Fibroblast of gingiva (primary cell): ENCODE data around the gene PARD3.
"Not testable (repeated sequence)": the region's sequence is repeated elsewhere in the genome, so short reads cannot be mapped to it uniquely, and the experiment has no call there.

Experiments used
- DNase-seq: peaks from one replicate; pipeline ENCODE4 v3.0.0-alpha.2; 2011; ENCODE audit warnings: low read depth

PARD3 gene

DNA sequence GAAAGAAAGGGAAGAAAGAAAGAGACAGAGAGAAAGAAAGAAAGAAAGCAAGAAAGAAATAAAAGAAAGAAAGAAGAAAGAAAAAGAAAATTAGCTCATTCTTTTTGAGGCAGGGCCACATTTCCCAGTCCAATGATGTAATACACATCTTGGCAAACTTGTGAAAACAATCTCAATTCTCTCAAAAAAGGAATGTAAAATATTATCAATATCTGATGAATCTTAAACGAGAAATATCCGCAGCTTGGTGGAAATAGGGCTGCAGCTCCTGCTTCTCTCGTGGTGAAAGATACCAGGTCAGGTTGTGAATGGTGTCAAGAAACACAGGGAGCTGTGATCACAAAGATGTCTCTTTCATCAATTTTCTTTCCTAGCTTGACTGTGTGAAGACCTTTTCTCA lies 741.0 kb downstream of the PARD3 start:
- no peak for DNase-seq

- DNase-seq, result not testable (repeated sequence)
These were observed 747.4 kb downstream of the PARD3 start for GRCh38 chr10:34067741-34068140.

DNA sequence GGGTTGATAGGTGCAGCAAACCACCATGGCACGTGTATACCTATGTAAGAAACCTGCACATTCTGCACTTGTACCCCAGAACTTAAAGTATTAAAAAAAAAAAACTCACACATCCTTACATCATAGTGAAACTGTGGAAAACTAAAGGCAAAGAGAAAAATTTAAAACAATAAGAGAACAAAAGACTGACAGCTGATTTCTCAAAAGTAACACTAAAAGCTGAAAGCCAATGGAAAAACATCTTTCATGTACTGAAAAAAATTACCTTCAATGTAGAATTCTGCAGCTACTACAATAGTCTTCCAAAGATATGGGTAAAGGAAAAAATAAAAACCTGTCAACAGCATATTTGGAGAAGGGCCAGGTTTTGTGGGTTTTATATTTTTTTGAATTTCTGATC lies 751.5 kb downstream of the PARD3 start:
- DNase-seq, result no peak

- no peak for DNase-seq
These were observed 753.3 kb downstream of the PARD3 start for GRCh38 chr10:34061841-34062240.
